ENCODE measurements around the gene STAG1. TPM values are rescaled to one million over a fixed set of nuclear protein-coding genes. Genes with fewer than 3 reads are reported as not detected.

Gene STAG1
- total RNA-seq, 1 donor = 58.6 TPM

GRCh38 chr3:136329593-136329992 lies 422.6 kb downstream of the STAG1 start:
- Histone ChIP-seq H3K4me1 (ENCODE audit: insufficient read depth, low read length) (peaks cover 21% of the 10 kb centered on the region), H3K4me3 (ENCODE audit: insufficient read depth, low read length) (no peak overlapping the region), H3K79me2 (ENCODE audit: insufficient read depth, low read length) (no peaks in the 10 kb centered on the region), H3K4me2 (ENCODE audit: insufficient read depth, low read length) (no peak overlapping the region), H4K20me1 (ENCODE audit: insufficient read depth, low read length) (no peaks in the 10 kb centered on the region), H3K27ac (ENCODE audit: low read depth, low read length) (no peak overlapping the region), H2AFZ (ENCODE audit: low read length) (no peak overlapping the region), H3K9me3 (ENCODE audit: low read depth, low read length) (no peaks in the 10 kb centered on the region), H3K27me3 (ENCODE audit: insufficient read depth, low read length) (no peaks in the 10 kb centered on the region), H3K36me3 (ENCODE audit: insufficient read depth, low read length) (peaks cover 26% of the 10 kb centered on the region)
- no peak for DNase-seq (ENCODE audit: insufficient read length, low spot score, missing footprints)
- TF ChIP-seq CTCF (IDR thresholded peaks at IDR 0.05; ENCODE audit: extremely low read depth, low read depth, low read length) = no peak

GRCh38 chr3:136327671-136328070 lies 424.5 kb downstream of the STAG1 start:
- Histone ChIP-seq H3K27me3 (ENCODE audit: insufficient read depth, low read length) (no peaks in the 10 kb centered on the region), H3K36me3 (ENCODE audit: insufficient read depth, low read length) (peaks cover 19% of the 10 kb centered on the region), H3K9me3 (ENCODE audit: low read depth, low read length) (no peaks in the 10 kb centered on the region), H3K4me2 (ENCODE audit: insufficient read depth, low read length) (no peak overlapping the region), H3K27ac (ENCODE audit: low read depth, low read length) (no peak overlapping the region), H3K79me2 (ENCODE audit: insufficient read depth, low read length) (no peaks in the 10 kb centered on the region), H2AFZ (ENCODE audit: low read length) (no peak overlapping the region), H3K4me3 (ENCODE audit: insufficient read depth, low read length) (no peak overlapping the region), H4K20me1 (ENCODE audit: insufficient read depth, low read length) (no peaks in the 10 kb centered on the region), H3K4me1 (ENCODE audit: insufficient read depth, low read length) (peaks cover 4% of the 10 kb centered on the region)
- DNase-seq (ENCODE audit: insufficient read length, low spot score, missing footprints) = no peak
- TF ChIP-seq CTCF (IDR thresholded peaks at IDR 0.05; ENCODE audit: extremely low read depth, low read depth, low read length) = no peak

DNA sequence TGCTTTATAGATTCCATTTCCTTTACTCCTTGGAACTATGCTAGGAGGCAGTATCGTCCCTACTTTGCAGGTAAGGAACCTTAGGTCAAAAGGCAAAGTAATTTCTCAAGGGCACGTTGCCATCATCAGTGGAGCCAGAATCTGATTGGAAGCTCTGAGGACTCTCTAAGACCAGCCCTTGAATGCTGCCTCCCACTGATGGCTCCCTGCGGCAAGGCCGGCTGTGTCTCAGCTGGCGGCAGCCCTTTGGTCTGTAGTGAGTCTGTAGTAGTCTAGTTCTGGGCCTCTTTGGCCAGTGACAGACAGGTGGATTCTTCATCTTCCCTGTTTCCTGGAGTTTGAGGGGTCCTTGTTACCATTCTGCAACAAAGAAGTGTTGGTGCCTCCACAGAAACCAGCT lies 425.9 kb downstream of the STAG1 start:
- Histone ChIP-seq H2AFZ (ENCODE audit: low read length) (no peak overlapping the region), H3K9me3 (ENCODE audit: low read depth, low read length) (no peaks in the 10 kb centered on the region), H3K27ac (ENCODE audit: low read depth, low read length) (no peak overlapping the region), H3K4me2 (ENCODE audit: insufficient read depth, low read length) (no peak overlapping the region), H3K27me3 (ENCODE audit: insufficient read depth, low read length) (no peaks in the 10 kb centered on the region), H3K79me2 (ENCODE audit: insufficient read depth, low read length) (no peaks in the 10 kb centered on the region), H3K4me3 (ENCODE audit: insufficient read depth, low read length) (no peak overlapping the region), H3K36me3 (ENCODE audit: insufficient read depth, low read length) (peaks cover 19% of the 10 kb centered on the region), H4K20me1 (ENCODE audit: insufficient read depth, low read length) (no peaks in the 10 kb centered on the region), H3K4me1 (ENCODE audit: insufficient read depth, low read length) (no peaks in the 10 kb centered on the region)
- no peak for DNase-seq (ENCODE audit: insufficient read length, low spot score, missing footprints)
- TF ChIP-seq CTCF (IDR thresholded peaks at IDR 0.05; ENCODE audit: extremely low read depth, low read depth, low read length) = no peak

GRCh38 chr3:136311968-136312367 lies 440.2 kb downstream of the STAG1 start:
- Histone ChIP-seq H3K4me2 (ENCODE audit: insufficient read depth, low read length) (no peak overlapping the region), H3K27me3 (ENCODE audit: insufficient read depth, low read length) (no peaks in the 10 kb centered on the region), H4K20me1 (ENCODE audit: insufficient read depth, low read length) (no peaks in the 10 kb centered on the region), H3K4me3 (ENCODE audit: insufficient read depth, low read length) (no peak overlapping the region), H3K27ac (ENCODE audit: low read depth, low read length) (no peak overlapping the region), H3K9me3 (ENCODE audit: low read depth, low read length) (no peaks in the 10 kb centered on the region), H3K4me1 (ENCODE audit: insufficient read depth, low read length) (no peaks in the 10 kb centered on the region), H2AFZ (ENCODE audit: low read length) (no peak overlapping the region), H3K36me3 (ENCODE audit: insufficient read depth, low read length) (no peaks in the 10 kb centered on the region), H3K79me2 (ENCODE audit: insufficient read depth, low read length) (no peaks in the 10 kb centered on the region)
- no peak for DNase-seq (ENCODE audit: insufficient read length, low spot score, missing footprints)
- TF ChIP-seq CTCF (IDR thresholded peaks at IDR 0.05; ENCODE audit: extremely low read depth, low read depth, low read length) = no peak
